Left lung (tissue), 10 donors: ENCODE data around the gene F7. TPM values are rescaled to one million over a fixed set of nuclear protein-coding genes. Genes with fewer than 3 reads are reported as not detected.

Source experiments
- ATAC-seq: fragments of 200-7000 bp; cut with Tn5 transposase; one replicate; pipeline ENCODE4 v1.9.1; 2020; ENCODE audit warnings: moderate library complexity
- DNase-seq, 4 donors: peaks; one replicate each; pipeline ENCODE4 v3.0.0-alpha.2; 2013 to 2020
- H3K27ac ChIP-seq, 2 donors: fragments of 200-600 bp; sonication (generic) in 1 of 2; one replicate each; pipeline versions ENCODE4 v1.5.0 to v1.8.0; 2020 to 2021
- H3K27me3 ChIP-seq, 2 donors: fragments of 200-600 bp; sonication (generic) in 1 of 2; one replicate each; pipeline versions ENCODE4 v1.5.0 to v1.8.0; 2020 to 2021
- H3K36me3 ChIP-seq, 2 donors: fragments of 200-600 bp; sonication (generic) in 1 of 2; one replicate each; pipeline versions ENCODE4 v1.5.0 to v1.8.0; 2020 to 2021
- H3K4me1 ChIP-seq, 2 donors: fragments of 200-600 bp; one replicate each; pipeline ENCODE4 v1.8.0; 2021
- H3K4me3 ChIP-seq, 2 donors: fragments of 200-600 bp; sonication (generic) in 1 of 2; one replicate each; pipeline versions ENCODE4 v1.5.0 to v1.8.0; 2020 to 2021; ENCODE audit warnings: mild to moderate bottlenecking in 1 of 2
- H3K9me3 ChIP-seq, 2 donors: fragments of 200-600 bp; sonication (generic) in 1 of 2; one replicate each; pipeline versions ENCODE4 v1.5.0 to v1.8.0; 2020 to 2021
- CTCF ChIP-seq, 2 donors: fragments of 200-600 bp; sonication (generic) in 1 of 2; IDR thresholded peaks; one replicate each; pipeline versions ENCODE4 v1.5.0 to v1.8.0; 2021; ENCODE audit warnings: antibody characterized with exemption in 2 of 2
- intact Hi-C, 2 donors: fragments of 100-400 bp; cut with DNase I; formaldehyde crosslinking; loops; one replicate each; pipeline versions ENCODE4 v1.11.2 to v1.14.2; 2022
- polyA plus RNA-seq, 6 donors: library from polyadenylated mRNA; unstranded; fragments of 120-200 nt; gene quantifications; one replicate each; pipeline ENCODE4 v1.2.1, GENCODE V29; 2013; ENCODE audit not compliant: insufficient read length in 6 of 6
- total RNA-seq, 2 donors: library from RNA; stranded (reverse); fragmentation: NEBNext Ultra II Directional; extraction: Animal tissue kit (Norgen Biotek cat#: 25700); gene quantifications; one replicate each; pipeline ENCODE4 v1.2.1, GENCODE V29; 2021
- donor health status: DM: no; HTN: yes; CAD: no.
- donor health status: DM: no; HTN: no; CAD: no.

F7 gene
- total and polyA plus RNA-seq, 8 donors = 0.46 to 1.0 (median 0.89) TPM; not detected in 2

GRCh38 chr13:113082198-113083021, 23.2 kb upstream of the F7 start:
- Histone ChIP-seq H3K4me1 (no peaks in the 10 kb centered on the region), H3K4me3 (no peak overlapping the region), H3K27me3 (no peaks in the 10 kb centered on the region), H3K9me3 (no peaks in the 10 kb centered on the region), H3K36me3 (peaks cover 0 to 33% of the 10 kb centered on the region in 2 donors), H3K27ac (no peak overlapping the region)
- no peak for ATAC-seq
- intact Hi-C loops = no loop called here
- DNase-seq = peak in 1 of 4 donors; percentile 68
- TF ChIP-seq CTCF (IDR thresholded peaks at IDR 0.05) = no peak

- H3K4me1 ChIP-seq = no peaks in the 10 kb centered on the region
- no peaks in the 10 kb centered on the region for H3K9me3 ChIP-seq
- DNase-seq (peak in 1 of 4 donors; percentile 61), ATAC-seq (no peak)
- intact Hi-C loops = no loop called here
- H3K27ac ChIP-seq = no peak overlapping the region
- peaks cover 0 to 34% of the 10 kb centered on the region in 2 donors for H3K36me3 ChIP-seq
- no peak overlapping the region for H3K4me3 ChIP-seq
- no peaks in the 10 kb centered on the region for H3K27me3 ChIP-seq
- no peak for TF ChIP-seq CTCF (IDR thresholded peaks at IDR 0.05)
Measured at GRCh38 chr13:113083022-113083373, 22.6 kb upstream of the F7 start.

- Histone ChIP-seq H3K9me3 (no peaks in the 10 kb centered on the region), H3K27me3 (no peaks in the 10 kb centered on the region), H3K36me3 (peaks cover 0 to 34% of the 10 kb centered on the region in 2 donors), H3K4me1 (no peaks in the 10 kb centered on the region), H3K27ac (peak overlapping the region in 1 of 2 donors; percentile 39), H3K4me3 (no peak overlapping the region)
- ATAC-seq = peak; percentile 93
- DNase-seq = peak; percentile 15 to 83 (median 80)
- TF ChIP-seq CTCF (IDR thresholded peaks at IDR 0.05) = no peak
- intact Hi-C loops = no loop called here
Measured at GRCh38 chr13:113083402-113084061, 22.1 kb upstream of the F7 start.

GRCh38 chr13:113084094-113084942, 21.3 kb upstream of the F7 start:
- peaks cover 0 to 32% of the 10 kb centered on the region in 2 donors for H3K36me3 ChIP-seq

More at GRCh38 chr13:113084094-113084942, 21.3 kb upstream of the F7 start:
- Histone ChIP-seq H3K27ac (no peak overlapping the region), H3K27me3 (no peaks in the 10 kb centered on the region), H3K4me1 (no peaks in the 10 kb centered on the region), H3K4me3 (no peak overlapping the region), H3K9me3 (no peaks in the 10 kb centered on the region)
- no peak for TF ChIP-seq CTCF (IDR thresholded peaks at IDR 0.05)
- ATAC-seq (no peak), DNase-seq (peak in 1 of 4 donors; percentile 65)
- intact Hi-C loops = no loop called here
